Measurements from ENCODE around the gene RPS27. TPM values are rescaled to one million over a fixed set of nuclear protein-coding genes. Genes with fewer than 3 reads are reported as not detected.
A peak's percentile ranks its signal among the peaks of the same experiment; 100 is the strongest.
"Not testable (repeated sequence)": the region's sequence is repeated elsewhere in the genome, so short reads cannot be mapped to it uniquely, and the experiment has no call there.

The RPS27 gene
- total RNA-seq, 1 donor from 2014 or later = 1,061 TPM

DNA sequence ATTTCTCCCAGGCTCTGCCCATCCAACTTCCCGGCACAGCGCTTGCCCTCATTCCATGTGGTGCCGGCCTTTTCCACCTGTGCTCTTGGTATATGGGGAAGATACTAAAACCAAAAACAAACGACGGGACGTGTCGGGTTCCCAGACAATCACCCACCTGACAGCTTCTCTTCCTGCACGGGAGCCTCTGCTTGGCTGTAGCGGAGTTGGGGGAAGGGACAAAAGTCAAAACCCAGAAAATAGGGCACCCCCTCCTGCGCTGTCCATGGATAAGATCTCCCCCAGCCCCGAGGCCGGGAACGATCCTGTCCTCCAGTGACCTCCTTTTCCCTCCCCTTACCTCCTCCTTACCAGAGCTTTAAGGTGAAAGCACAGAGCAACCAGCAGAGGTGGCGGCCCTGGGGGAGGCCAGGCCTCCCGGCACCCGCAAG, 13.7 kb upstream of the RPS27 start:
- intact Hi-C loops (cut with micrococcal nuclease) = no loop called here
- Histone ChIP-seq H3K4me3 (peak overlapping the region; percentile 87), H3K36me3 (peaks cover 36% of the 10 kb centered on the region), H3K4me1 (peaks cover 37% of the 10 kb centered on the region), H3K27me3 (ENCODE audit: low read depth) (no peaks in the 10 kb centered on the region), H3K27ac (replicated peaks) (peak overlapping the region; percentile 94), H3K9me3 (replicated peaks) (no peaks in the 10 kb centered on the region)
- DNase-seq = no peak
- TF ChIP-seq, protein P1, sequence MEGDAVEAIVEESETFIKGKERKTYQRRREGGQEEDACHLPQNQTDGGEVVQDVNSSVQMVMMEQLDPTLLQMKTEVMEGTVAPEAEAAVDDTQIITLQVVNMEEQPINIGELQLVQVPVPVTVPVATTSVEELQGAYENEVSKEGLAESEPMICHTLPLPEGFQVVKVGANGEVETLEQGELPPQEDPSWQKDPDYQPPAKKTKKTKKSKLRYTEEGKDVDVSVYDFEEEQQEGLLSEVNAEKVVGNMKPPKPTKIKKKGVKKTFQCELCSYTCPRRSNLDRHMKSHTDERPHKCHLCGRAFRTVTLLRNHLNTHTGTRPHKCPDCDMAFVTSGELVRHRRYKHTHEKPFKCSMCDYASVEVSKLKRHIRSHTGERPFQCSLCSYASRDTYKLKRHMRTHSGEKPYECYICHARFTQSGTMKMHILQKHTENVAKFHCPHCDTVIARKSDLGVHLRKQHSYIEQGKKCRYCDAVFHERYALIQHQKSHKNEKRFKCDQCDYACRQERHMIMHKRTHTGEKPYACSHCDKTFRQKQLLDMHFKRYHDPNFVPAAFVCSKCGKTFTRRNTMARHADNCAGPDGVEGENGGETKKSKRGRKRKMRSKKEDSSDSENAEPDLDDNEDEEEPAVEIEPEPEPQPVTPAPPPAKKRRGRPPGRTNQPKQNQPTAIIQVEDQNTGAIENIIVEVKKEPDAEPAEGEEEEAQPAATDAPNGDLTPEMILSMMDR (IDR thresholded peaks at IDR 0.05; ENCODE audit: borderline replicate concordance) = no peak

DNA sequence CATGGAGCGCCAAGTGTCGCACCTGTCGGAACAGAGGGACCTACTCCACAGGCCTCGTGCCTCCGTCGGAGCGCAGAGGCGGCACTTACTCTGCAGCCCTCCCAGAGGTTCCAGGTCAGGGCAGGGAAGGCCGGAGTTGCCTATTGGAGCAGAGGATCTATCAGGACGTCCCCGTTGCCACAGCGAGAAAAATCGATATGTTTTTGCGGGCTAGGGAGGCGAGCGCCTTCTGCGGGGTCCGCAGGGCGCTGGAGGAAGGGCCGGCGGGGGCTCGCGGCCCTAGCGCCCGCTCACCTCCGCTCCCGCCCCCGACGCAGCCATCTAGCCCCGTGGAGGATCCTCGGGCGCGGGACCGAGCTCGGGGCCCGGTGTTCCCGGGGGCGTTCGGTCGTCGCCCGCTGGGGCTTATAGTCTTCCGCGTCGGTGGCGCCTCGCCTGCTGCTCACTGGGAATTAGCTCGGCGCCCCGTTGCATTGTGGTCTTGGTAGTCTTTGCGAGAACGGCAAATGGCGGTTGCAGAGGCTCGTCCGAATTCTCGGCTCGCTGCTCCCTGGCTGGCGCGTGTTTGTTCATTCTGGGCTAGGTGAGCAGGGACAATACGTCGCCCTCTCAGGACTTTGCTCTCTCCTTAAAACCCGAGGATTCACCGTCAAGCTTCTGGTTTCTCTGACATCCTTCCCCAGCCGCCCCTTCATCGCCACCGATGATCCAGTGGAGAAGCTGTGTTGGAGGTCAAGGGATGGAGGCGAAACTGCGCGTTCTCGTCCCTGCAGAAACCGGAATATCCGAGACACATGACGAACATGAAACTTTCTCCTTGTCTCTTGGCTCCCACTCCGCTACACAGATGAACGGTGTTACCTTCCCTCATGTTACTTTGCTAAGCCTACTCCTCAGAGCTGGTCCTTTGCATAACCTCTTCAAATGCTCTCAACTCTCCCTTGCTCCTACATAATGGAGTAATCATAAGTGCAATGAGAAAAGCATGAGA, 13.0 kb upstream of the RPS27 start, which contains the start of gene JTB:
TSS of gene JTB (minus strand) at position 425 of the 991 bp plus-strand sequence. CDS start at position 3, 422 bp downstream.
- no peaks in the 10 kb centered on the region for H3K27me3 ChIP-seq (ENCODE audit: low read depth)
- H3K27ac ChIP-seq (replicated peaks) = peak within 1 kb of the TSS; percentile 94
- TF ChIP-seq, protein P1 (IDR thresholded peaks at IDR 0.05; ENCODE audit: borderline replicate concordance) = peak; percentile 13
- H3K4me1 ChIP-seq = peaks cover 37% of the 10 kb centered on the region
- intact Hi-C loops (cut with micrococcal nuclease) = no loop called here
- peaks cover 39% of the 10 kb centered on the region for H3K36me3 ChIP-seq
- H3K9me3 ChIP-seq (replicated peaks) = no peaks in the 10 kb centered on the region
- DNase-seq = peak; percentile 90
- peak within 1 kb of the TSS; percentile 87 for H3K4me3 ChIP-seq

DNA sequence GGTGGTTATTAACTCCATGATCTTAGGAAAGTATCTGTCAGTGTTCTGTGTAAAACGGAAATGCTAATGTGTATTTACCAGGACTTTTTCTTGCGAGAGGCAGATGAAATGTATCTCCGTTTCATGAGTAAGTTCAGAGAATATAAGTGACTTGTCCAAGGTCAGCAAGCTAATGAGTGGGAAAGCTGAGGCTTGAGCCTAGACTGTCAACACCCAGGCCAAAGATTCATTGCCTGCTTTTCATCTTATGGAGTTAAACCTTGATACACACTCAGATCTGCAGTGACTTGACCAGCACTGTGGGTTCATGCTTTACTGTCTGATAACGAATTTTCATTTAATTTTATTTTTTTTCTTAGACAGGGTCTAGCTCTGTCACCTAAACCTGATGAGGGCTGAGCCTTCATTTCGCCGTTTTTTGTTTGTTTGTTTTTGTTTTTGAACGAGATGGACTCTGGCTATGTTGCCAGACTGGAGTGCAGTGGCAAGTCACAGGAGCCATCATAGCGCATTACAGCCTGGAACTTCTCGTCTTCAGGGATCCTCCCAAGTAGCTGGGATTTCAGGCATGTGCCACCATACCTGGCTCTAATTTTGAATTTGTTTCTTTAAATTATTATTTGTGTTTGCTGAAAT, 12.2 kb upstream of the RPS27 start:
- no peaks in the 10 kb centered on the region for H3K9me3 ChIP-seq (replicated peaks)
- H3K27me3 ChIP-seq (ENCODE audit: low read depth) = no peaks in the 10 kb centered on the region
- H3K4me1 ChIP-seq = peaks cover 37% of the 10 kb centered on the region
- H3K36me3 ChIP-seq = peaks cover 40% of the 10 kb centered on the region
- DNase-seq = no peak
- peak overlapping the region; percentile 94 for H3K27ac ChIP-seq (replicated peaks)
- intact Hi-C loops (cut with micrococcal nuclease) = no loop called here
- H3K4me3 ChIP-seq = peak overlapping the region; percentile 87
- TF ChIP-seq, protein P1 (IDR thresholded peaks at IDR 0.05; ENCODE audit: borderline replicate concordance) = no peak

DNA sequence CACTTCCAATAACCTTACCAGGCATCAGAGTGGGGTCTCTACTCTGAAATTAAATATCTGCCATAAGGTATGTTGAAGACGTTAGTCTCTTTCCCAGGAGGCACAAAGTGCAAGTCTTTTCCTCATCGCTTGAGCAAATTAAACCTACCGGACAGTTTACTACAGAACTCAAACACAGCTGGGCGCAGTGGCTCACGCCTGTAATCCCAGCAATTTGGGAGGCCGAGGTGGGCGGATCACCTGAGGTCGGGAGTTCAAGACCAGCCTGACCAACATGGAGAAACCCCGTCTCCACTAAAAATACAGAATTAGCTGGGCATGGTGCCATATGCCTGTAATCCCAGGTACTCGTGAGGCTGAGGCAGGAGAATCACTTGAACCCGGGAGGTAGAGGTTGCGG, 11.5 kb upstream of the RPS27 start:
- intact Hi-C loops (cut with micrococcal nuclease); H3K27ac ChIP-seq (replicated peaks): not testable (repeated sequence)
- H3K36me3 ChIP-seq = peaks cover 36% of the 10 kb centered on the region

DNA sequence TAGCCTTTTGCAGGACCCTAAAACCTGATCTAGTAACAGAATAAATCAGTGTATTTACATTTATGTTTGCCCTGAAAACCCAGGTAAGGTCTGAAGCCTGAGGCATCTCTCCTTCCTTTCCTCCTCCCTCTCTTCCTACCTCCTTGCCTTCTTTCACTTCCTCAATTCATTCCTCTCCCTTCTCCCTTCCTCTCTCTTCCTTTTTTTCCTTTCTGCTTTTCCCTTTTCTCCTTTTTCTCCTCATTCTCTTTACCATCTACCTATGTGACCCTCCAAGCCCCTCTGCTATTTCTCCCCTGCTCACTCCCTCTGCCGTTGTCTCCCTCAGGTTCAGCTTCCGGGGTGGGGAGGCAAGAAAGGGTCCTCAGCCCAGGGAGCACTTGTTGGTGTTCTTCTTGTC, 8.8 kb upstream of the RPS27 start:
- not testable (repeated sequence) for H3K27me3 ChIP-seq (ENCODE audit: low read depth); H3K9me3 ChIP-seq (replicated peaks); DNase-seq; H3K4me3 ChIP-seq
- Histone ChIP-seq H3K4me1 (peaks cover 53% of the 10 kb centered on the region), H3K27ac (replicated peaks) (peak overlapping the region; percentile 25), H3K36me3 (peaks cover 12% of the 10 kb centered on the region)
- intact Hi-C loops (cut with micrococcal nuclease) = loop anchor here (10.0 kb wide), 2 partner anchors 187 to 307 kb away; partner anchors contain the start of genes ILF2 and NPR1

More for the DNA sequence above, 11.5 kb upstream of the RPS27 start:
- H3K9me3 ChIP-seq (replicated peaks); H3K4me3 ChIP-seq; DNase-seq; H3K27me3 ChIP-seq (ENCODE audit: low read depth): not testable (repeated sequence)
- peaks cover 41% of the 10 kb centered on the region for H3K4me1 ChIP-seq

DNA sequence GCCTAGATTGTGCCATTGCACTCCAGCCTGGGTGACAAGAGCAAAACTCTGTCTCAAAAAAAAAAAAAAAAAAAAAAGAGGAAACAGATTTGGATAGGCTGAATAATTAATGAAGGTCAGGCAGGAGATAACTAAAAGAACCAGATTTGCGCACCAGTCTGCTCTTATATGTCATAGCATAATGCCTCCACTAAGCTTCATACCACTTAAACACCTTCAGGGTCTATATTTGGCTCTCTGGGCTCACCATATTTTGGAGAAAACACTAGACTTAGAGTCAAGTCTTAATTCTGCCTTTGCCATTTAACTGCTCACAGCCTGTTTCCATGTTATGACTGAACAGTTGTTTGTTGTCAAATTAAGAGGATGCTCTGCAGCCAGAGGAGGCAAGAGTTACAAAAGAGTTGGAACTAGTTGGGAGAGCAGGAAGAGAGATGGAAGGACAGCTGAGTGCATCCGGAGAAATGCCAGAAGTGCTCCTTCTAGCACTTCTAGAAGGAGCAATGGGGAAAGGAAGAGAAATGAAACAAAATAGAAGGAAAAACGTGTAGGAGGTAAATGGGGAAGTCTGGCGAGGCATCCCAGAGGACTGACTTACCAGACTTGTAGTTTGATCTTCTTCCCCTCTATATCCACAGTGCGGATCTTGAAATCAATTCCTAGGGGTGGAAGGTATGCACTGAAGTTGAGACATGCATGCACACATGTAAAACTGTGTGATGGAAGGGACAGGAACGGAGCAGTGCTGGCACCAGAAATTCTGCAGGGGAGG, 6.3 kb upstream of the RPS27 start:
- DNase-seq = no peak
- H3K27ac ChIP-seq (replicated peaks) = peak overlapping the region; percentile 91
- H3K9me3 ChIP-seq (replicated peaks) = no peaks in the 10 kb centered on the region
- intact Hi-C loops (cut with micrococcal nuclease) = loop anchor here (10.0 kb wide), 2 partner anchors 190 to 310 kb away; partner anchors contain the start of genes ILF2 and NPR1
- peak overlapping the region; percentile 74 for H3K4me3 ChIP-seq
- TF ChIP-seq, protein P1 (IDR thresholded peaks at IDR 0.05; ENCODE audit: borderline replicate concordance) = no peak
- peaks cover 32% of the 10 kb centered on the region for H3K4me1 ChIP-seq
- peaks cover 12% of the 10 kb centered on the region for H3K36me3 ChIP-seq
- H3K27me3 ChIP-seq (ENCODE audit: low read depth) = no peaks in the 10 kb centered on the region
